Transverse colon (tissue), 4 donors: ENCODE measurements around the gene SMYD1. TPM values are rescaled to one million over a fixed set of nuclear protein-coding genes. Genes with fewer than 3 reads are reported as not detected.
"Not testable (repeated sequence)": the region's sequence is repeated elsewhere in the genome, so short reads cannot be mapped to it uniquely, and the experiment has no call there.

Source experiments
- DNase-seq: peaks from one replicate; pipeline ENCODE4 v3.0.0-alpha.2; 2019
- H3K27ac ChIP-seq, 4 donors: fragments of 200-600 bp; sonication (generic); 2 replicates each; pipeline ENCODE4 v1.5.1; 2016 to 2018; ENCODE audit warnings: inconsistent platforms in 4 of 4
- H3K27me3 ChIP-seq: fragments of 200-600 bp; sonication (generic); 2 replicates; pipeline ENCODE4 v1.5.1; 2017; ENCODE audit warnings: inconsistent platforms
- H3K36me3 ChIP-seq, 4 donors: fragments of 200-600 bp; sonication (generic); 2 replicates each; pipeline ENCODE4 v1.5.1; 2017 to 2019; ENCODE audit warnings: inconsistent platforms in 4 of 4
- H3K4me1 ChIP-seq, 4 donors: fragments of 200-600 bp; sonication (generic); 2 replicates each; pipeline ENCODE4 v1.5.1; 2017 to 2020; ENCODE audit warnings: inconsistent platforms in 4 of 4
- H3K4me3 ChIP-seq, 4 donors: fragments of 200-600 bp; sonication (generic); 1 replicate in 1 of 4; 2 replicates in 3 of 4; pipeline versions ENCODE4 v1.5.1 to v1.6.1; 2017 to 2019; ENCODE audit warnings: inconsistent platforms in 4 of 4
- H3K9me3 ChIP-seq, 2 donors: fragments of 200-600 bp; sonication (generic); 2 replicates each; pipeline ENCODE4 v1.5.1; 2017 to 2019; ENCODE audit warnings: inconsistent platforms in 2 of 2
- CTCF ChIP-seq, 5 experiments: fragments of 200-600 bp in 3 of 5; fragments of 450-650 bp in 2 of 5; sonication (generic) in 3 of 5; IDR thresholded peaks; 1 replicate in 2 of 5; 2 replicates in 3 of 5; pipeline ENCODE4 v1.5.1; 2016 to 2017; ENCODE audit warnings: antibody characterized with exemption in 5 of 5, inconsistent platforms in 3 of 5, mild to moderate bottlenecking in 2 of 5, moderate library complexity in 1 of 5
- EP300 ChIP-seq: sonication (generic); formaldehyde crosslinking; IDR thresholded peaks from one replicate; pipeline ENCODE4 v1.6.1; 2017; ENCODE audit warnings: antibody characterized with exemption, low read depth
- POLR2A ChIP-seq: fragments of 450-650 bp; IDR thresholded peaks from one replicate; pipeline ENCODE4 v1.6.1; 2016; ENCODE audit warnings: antibody characterized with exemption, mild to moderate bottlenecking, moderate library complexity
- POLR2AphosphoS5 ChIP-seq, 3 donors: sonication (generic); formaldehyde crosslinking; IDR thresholded peaks; one replicate each; pipeline ENCODE4 v1.6.1; 2016; ENCODE audit warnings: antibody characterized with exemption in 3 of 3
- WGBS, 2 donors: methylation state at CpG; one replicate each; pipeline ENCODE4 v1.1.5; 2018; ENCODE audit warnings: low coverage in 1 of 2; 5-methylcytosine and 5-hydroxymethylcytosine counted together
- in situ Hi-C, 4 donors: fragments of 200-750 bp; cut with MboI; loops; one replicate each; pipeline versions ENCODE4 v1.15.0 to v1.15.1; 2017; ENCODE audit warnings: low sequenced_read_pairs in 3 of 4, low pct_ligation_motif_present in 1 of 4, low pct_unique_long_range_greater_than_20kb in 1 of 4
- intact Hi-C: fragments of 100-400 bp; cut with DNase I; formaldehyde crosslinking; loops from one replicate; pipeline ENCODE4 v1.15.1; 2023; ENCODE audit warnings: low total_unique reads
- total RNA-seq, 4 donors: library from RNA; depleted of rRNA; stranded (reverse); fragments of >200 nt; gene quantifications; one replicate each; pipeline ENCODE4 v1.1.0, GENCODE V29; 2016

The SMYD1 gene
- total RNA-seq, 4 donors from 2014 or later: 1.6 to 48.6 (median 3.2) TPM

GRCh38 chr2:88036182-88036581, 31.4 kb upstream of the SMYD1 start:
- Histone ChIP-seq H3K36me3 (peaks cover 0 to 42% (median 8%) of the 10 kb centered on the region in 4 donors), H3K27ac (no peak overlapping the region), H3K4me3 (no peak overlapping the region), H3K4me1 (peaks cover 0 to 10% (median 0%) of the 10 kb centered on the region in 4 donors), H3K27me3 (no peaks in the 10 kb centered on the region), H3K9me3 (no peaks in the 10 kb centered on the region)
- no peak for TF ChIP-seq EP300
- no peak for TF ChIP-seq POLR2A
- TF ChIP-seq CTCF (IDR thresholded peaks at IDR 0.05): no peak
- TF ChIP-seq POLR2AphosphoS5 (IDR thresholded peaks at IDR 0.05): no peak
- no peak for DNase-seq
- intact Hi-C loops (no loop called here), in situ Hi-C loops (no loop called here)
- 57 to 88% methylated on average over 1 to 2 of the region's 2 CpGs for WGBS, 2 donors

GRCh38 chr2:88036606-88037005, 31.0 kb upstream of the SMYD1 start:
- TF ChIP-seq EP300 (no peak), POLR2AphosphoS5 (IDR thresholded peaks at IDR 0.05) (no peak), POLR2A (no peak), CTCF (IDR thresholded peaks at IDR 0.05) (no peak)
- no peaks in the 10 kb centered on the region for H3K27me3 ChIP-seq
- peaks cover 0 to 10% (median 0%) of the 10 kb centered on the region in 4 donors for H3K4me1 ChIP-seq
- H3K27ac ChIP-seq: no peak overlapping the region
- peaks cover 0 to 38% (median 8%) of the 10 kb centered on the region in 4 donors for H3K36me3 ChIP-seq
- intact Hi-C loops (no loop called here), in situ Hi-C loops (no loop called here)
- H3K4me3 ChIP-seq: no peak overlapping the region
- H3K9me3 ChIP-seq: no peaks in the 10 kb centered on the region
- DNase-seq: no peak

GRCh38 chr2:88038263-88039105, 29.1 kb upstream of the SMYD1 start:
- Histone ChIP-seq H3K27me3 (no peaks in the 10 kb centered on the region), H3K36me3 (peaks cover 0 to 23% (median 3%) of the 10 kb centered on the region in 4 donors), H3K4me3 (no peak overlapping the region), H3K27ac (no peak overlapping the region), H3K4me1 (peaks cover 0 to 10% (median 0%) of the 10 kb centered on the region in 4 donors), H3K9me3 (no peaks in the 10 kb centered on the region)
- no peak for DNase-seq
- no peak for TF ChIP-seq CTCF (IDR thresholded peaks at IDR 0.05)
- no peak for TF ChIP-seq EP300
- no peak for TF ChIP-seq POLR2AphosphoS5 (IDR thresholded peaks at IDR 0.05)
- TF ChIP-seq POLR2A: no peak
- WGBS, 2 donors: 92 to 96% methylated on average over 4 of the region's 4 CpGs
- in situ Hi-C loops: no loop called here
- intact Hi-C loops: no loop called here

DNA sequence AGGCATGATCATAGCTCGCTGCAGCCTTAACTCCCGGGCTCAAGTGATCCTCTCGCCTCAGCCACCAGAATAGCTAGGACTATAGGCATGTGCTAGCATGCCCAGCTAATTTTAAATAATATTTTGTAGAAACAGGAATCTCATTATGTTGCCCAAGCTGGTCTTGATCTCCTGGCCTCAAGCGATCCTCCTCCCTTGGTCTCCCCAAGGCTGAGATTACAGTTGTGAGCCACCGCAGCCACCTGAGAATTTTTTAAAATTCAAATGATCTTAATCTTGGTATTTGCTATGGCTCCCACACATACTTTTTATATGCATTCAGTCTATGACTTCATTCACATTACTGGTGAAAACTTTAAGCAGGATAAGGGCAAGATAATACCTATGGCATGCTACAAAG, 25.1 kb upstream of the SMYD1 start:
- intact Hi-C loops: no loop called here
- TF ChIP-seq POLR2A (no peak), POLR2AphosphoS5 (IDR thresholded peaks at IDR 0.05) (no peak), CTCF (IDR thresholded peaks at IDR 0.05) (no peak), EP300 (no peak)
- Histone ChIP-seq H3K27ac (no peak overlapping the region), H3K4me3 (no peak overlapping the region), H3K4me1 (no peaks in the 10 kb centered on the region), H3K36me3 (no peaks in the 10 kb centered on the region), H3K9me3 (no peaks in the 10 kb centered on the region), H3K27me3 (no peaks in the 10 kb centered on the region)
- 99% methylated on average over 5 of the region's 5 CpGs; no CpG with 5 or more reads in 1 of the 2 donors for whole genome bisulfite sequencing, 2 donors
- in situ Hi-C loops: no loop called here
- no peak for DNase-seq

- H3K4me1 ChIP-seq, H3K36me3 ChIP-seq, H3K27ac ChIP-seq, H3K27me3 ChIP-seq, H3K4me3 ChIP-seq, intact Hi-C loops, DNase-seq, H3K9me3 ChIP-seq, in situ Hi-C loops: not testable (repeated sequence)
- whole genome bisulfite sequencing, 2 donors: 90 to 93% methylated on average over 4 to 6 of the region's 6 CpGs
Measured at GRCh38 chr2:88045561-88045960, 22.1 kb upstream of the SMYD1 start.
